H1 (cell line): ENCODE results near the gene MZF1. TPM values are rescaled to one million over a fixed set of nuclear protein-coding genes. Genes with fewer than 3 reads are reported as not detected.

Experiments
- EZH2 ChIP-seq: fragments of 200-600 bp; sonication (generic); IDR thresholded peaks from 2 replicates; pipeline ENCODE4 v1.7.1; 2012; ENCODE audit warnings: low read depth, mild to moderate bottlenecking, moderate library complexity, low read length, inconsistent platforms; ENCODE audit not compliant: severe bottlenecking
- POU5F1 ChIP-seq: IDR thresholded peaks from 2 replicates; pipeline ENCODE4 v1.6.1; 2011; ENCODE audit warnings: low read depth, mild to moderate bottlenecking, low read length, moderate library complexity
- RBBP5 ChIP-seq: IDR thresholded peaks from 2 replicates; pipeline ENCODE4 v1.7.1; 2012; ENCODE audit warnings: low read depth, mild to moderate bottlenecking, inconsistent platforms, low read length, moderate library complexity, borderline replicate concordance
- RXRA ChIP-seq: IDR thresholded peaks from 2 replicates; pipeline ENCODE4 v1.6.1; 2011; ENCODE audit warnings: low read depth, mild to moderate bottlenecking, low read length, moderate library complexity; ENCODE audit not compliant: insufficient read depth
- SAP30 ChIP-seq: fragments of 300-600 bp; sonication (generic); IDR thresholded peaks from 2 replicates; pipeline ENCODE4 v1.7.1; 2012; ENCODE audit warnings: low read length, moderate library complexity, mild to moderate bottlenecking, inconsistent platforms; ENCODE audit not compliant: insufficient read depth, insufficient replicate concordance
- SP1 ChIP-seq: IDR thresholded peaks from 2 replicates; pipeline ENCODE4 v1.6.1; 2011; ENCODE audit warnings: low read depth, low read length
- SRF ChIP-seq: IDR thresholded peaks from 2 replicates; pipeline ENCODE4 v1.6.1; 2011; ENCODE audit warnings: mild to moderate bottlenecking, low read depth, low read length, moderate library complexity
- TAF1 ChIP-seq: IDR thresholded peaks from 2 replicates; pipeline ENCODE4 v1.6.1; 2011; ENCODE audit warnings: mild to moderate bottlenecking, low read depth, low read length
- polyA plus RNA-seq, 7 experiments: library from polyadenylated mRNA; depleted of rRNA in 3 of 7; stranded (reverse) in 5 of 7; unstranded in 2 of 7; fragments of >200 nt in 5 of 7; fragments of 200-250 nt in 2 of 7; gene quantifications; 1 replicate in 5 of 7; 2 replicates in 1 of 7; 4 replicates in 1 of 7; pipeline versions ENCODE4 v1.2.1 to v1.2.3, GENCODE V29; 2011 to 2013; ENCODE audit warnings: missing spikeins in 2 of 7, mixed read lengths in 2 of 7
- total RNA-seq: library from RNA; stranded (reverse); fragmentation: NEBNext Ultra II Directional; extraction: Animal tissue kit (Norgen Biotek cat#: 25700); gene quantifications from 2 replicates; pipeline ENCODE4 v1.2.1, GENCODE V29; 2021
- TF ChIP-seq, protein P1 (sequence below): IDR thresholded peaks from 2 replicates; pipeline ENCODE4 v1.6.1; 2011; ENCODE audit warnings: low read length, improper control_type of control experiment

MZF1 gene
- total and polyA plus RNA-seq, 2 of the 8 experiments (the other 6 are each of a cell fraction or from before 2014, with no cell fraction given): 15.2 to 25.0 TPM

- TF ChIP-seq RXRA (no peak), POU5F1 (0 out of 2 replicates have a peak, but pooled peaks have one; percentile 55), SP1 (no peak), RBBP5 (no peak), SAP30 (no peak), EZH2 (no peak), TAF1 (peak; percentile 43; the same call in 1 of the 2 replicates), SRF (no peak)
- TF ChIP-seq, protein P1, sequence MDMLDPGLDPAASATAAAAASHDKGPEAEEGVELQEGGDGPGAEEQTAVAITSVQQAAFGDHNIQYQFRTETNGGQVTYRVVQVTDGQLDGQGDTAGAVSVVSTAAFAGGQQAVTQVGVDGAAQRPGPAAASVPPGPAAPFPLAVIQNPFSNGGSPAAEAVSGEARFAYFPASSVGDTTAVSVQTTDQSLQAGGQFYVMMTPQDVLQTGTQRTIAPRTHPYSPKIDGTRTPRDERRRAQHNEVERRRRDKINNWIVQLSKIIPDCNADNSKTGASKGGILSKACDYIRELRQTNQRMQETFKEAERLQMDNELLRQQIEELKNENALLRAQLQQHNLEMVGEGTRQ: no peak
Observed at GRCh38 chr19:58581227-58582141, 8.3 kb upstream of the MZF1 start (continued).
